HG03442 (cell line): Measurements from ENCODE around the gene SYT5.
"Not testable (repeated sequence)": the region's sequence is repeated elsewhere in the genome, so short reads cannot be mapped to it uniquely, and the experiment has no call there.

Experiments used
- ATAC-seq: cut with Tn5 transposase; IDR thresholded peaks from one replicate; pipeline ENCODE4 v1.9.1; 2021; ENCODE audit warnings: mild to moderate bottlenecking, moderate library complexity; ENCODE audit not compliant: unreplicated experiment

SYT5 gene

GRCh38 chr19:55179606-55180484 is at the start of gene SYT5:
Gene SYT5, minus strand, starts transcription at chr19:55180289. Its CDS starts 1,248 bp downstream, at chr19:55179041.
- ATAC-seq, result no peak

- no peak for ATAC-seq
These were observed 49.7 kb upstream of the SYT5 start for GRCh38 chr19:55229789-55230182.

- no peak for ATAC-seq
These were observed 49.2 kb upstream of the SYT5 start for GRCh38 chr19:55229145-55229788.

GRCh38 chr19:55228403-55229031 is 48.4 kb upstream of the SYT5 start, which contains the start of gene TMEM86B:
Gene TMEM86B, minus strand, starts transcription at chr19:55228763. Its CDS starts 22 bp downstream, at chr19:55228741.
- ATAC-seq, result no peak

GRCh38 chr19:55228015-55228391 is 47.9 kb upstream of the SYT5 start:
- ATAC-seq, result no peak

GRCh38 chr19:55227241-55228014 is 47.3 kb upstream of the SYT5 start:
- ATAC-seq, result no peak

- no peak for ATAC-seq
These were observed 46.7 kb upstream of the SYT5 start for GRCh38 chr19:55226788-55227187.

GRCh38 chr19:55226273-55226672 is 46.2 kb upstream of the SYT5 start:
- ATAC-seq, result no peak

GRCh38 chr19:55225415-55225958 is 45.4 kb upstream of the SYT5 start:
- ATAC-seq, result no peak

GRCh38 chr19:55224679-55225414 is 44.8 kb upstream of the SYT5 start:
- not testable (repeated sequence) for ATAC-seq

- ATAC-seq, result no peak
These were observed 44.1 kb upstream of the SYT5 start for GRCh38 chr19:55224038-55224665.

- ATAC-seq, result no peak
These were observed 43.4 kb upstream of the SYT5 start for GRCh38 chr19:55223291-55224037.

GRCh38 chr19:55220525-55220924 is 40.4 kb upstream of the SYT5 start:
- ATAC-seq, result no peak

- ATAC-seq, result no peak
These were observed 36.5 kb upstream of the SYT5 start for GRCh38 chr19:55216461-55217198.

GRCh38 chr19:55213547-55213946 is 33.5 kb upstream of the SYT5 start:
- no peak for ATAC-seq

GRCh38 chr19:55212447-55212846 is 32.4 kb upstream of the SYT5 start:
- ATAC-seq, result no peak

- ATAC-seq, result no peak
These were observed 29.8 kb upstream of the SYT5 start for GRCh38 chr19:55209693-55210472.
